NCI-H1092 (cell line): ENCODE data around the gene DENND4B.

ENCODE experiments used
- DNase-seq: peaks from one replicate; lab custom pipeline; 2025; lab: John Stamatoyannopoulos, UW

Gene DENND4B

GRCh38 chr1:153968408-153968807, 21.9 kb upstream of the DENND4B start:
- DNase-seq: no peak

GRCh38 chr1:153968000-153968363, 21.5 kb upstream of the DENND4B start:
- peak; percentile 65 for DNase-seq

- DNase-seq: peak; percentile 99
Measured at GRCh38 chr1:153967107-153967999, 20.8 kb upstream of the DENND4B start, which contains the start of gene CREB3L4. TSS of gene CREB3L4 (plus strand) at chr1:153967902. CDS start at chr1:153968526, 624 bp downstream.

DNA sequence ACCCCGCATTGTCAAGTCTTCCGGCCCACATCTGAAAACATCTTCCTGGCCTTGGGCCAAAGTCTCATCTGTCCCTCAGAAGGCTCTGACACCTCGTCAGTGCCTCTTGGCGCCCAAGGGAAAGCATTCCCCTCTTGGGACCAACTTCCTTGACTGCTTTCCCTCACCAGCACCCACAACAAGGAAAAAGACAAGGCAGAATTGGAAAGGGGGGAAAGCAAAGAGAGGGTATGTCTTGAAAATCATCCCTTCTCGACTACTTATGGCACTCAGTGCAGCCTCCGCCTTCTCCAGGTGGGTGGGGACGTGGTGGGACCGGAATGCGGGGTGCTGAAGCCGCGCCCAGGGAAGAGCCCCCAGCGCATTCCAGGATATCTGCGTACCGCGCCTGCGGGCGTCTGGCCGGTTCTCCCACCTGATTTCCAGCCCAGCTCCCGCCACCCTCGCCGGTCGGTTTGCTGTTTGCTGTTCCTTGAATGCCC, 17.4 kb upstream of the DENND4B start:
- DNase-seq: no peak

DNA sequence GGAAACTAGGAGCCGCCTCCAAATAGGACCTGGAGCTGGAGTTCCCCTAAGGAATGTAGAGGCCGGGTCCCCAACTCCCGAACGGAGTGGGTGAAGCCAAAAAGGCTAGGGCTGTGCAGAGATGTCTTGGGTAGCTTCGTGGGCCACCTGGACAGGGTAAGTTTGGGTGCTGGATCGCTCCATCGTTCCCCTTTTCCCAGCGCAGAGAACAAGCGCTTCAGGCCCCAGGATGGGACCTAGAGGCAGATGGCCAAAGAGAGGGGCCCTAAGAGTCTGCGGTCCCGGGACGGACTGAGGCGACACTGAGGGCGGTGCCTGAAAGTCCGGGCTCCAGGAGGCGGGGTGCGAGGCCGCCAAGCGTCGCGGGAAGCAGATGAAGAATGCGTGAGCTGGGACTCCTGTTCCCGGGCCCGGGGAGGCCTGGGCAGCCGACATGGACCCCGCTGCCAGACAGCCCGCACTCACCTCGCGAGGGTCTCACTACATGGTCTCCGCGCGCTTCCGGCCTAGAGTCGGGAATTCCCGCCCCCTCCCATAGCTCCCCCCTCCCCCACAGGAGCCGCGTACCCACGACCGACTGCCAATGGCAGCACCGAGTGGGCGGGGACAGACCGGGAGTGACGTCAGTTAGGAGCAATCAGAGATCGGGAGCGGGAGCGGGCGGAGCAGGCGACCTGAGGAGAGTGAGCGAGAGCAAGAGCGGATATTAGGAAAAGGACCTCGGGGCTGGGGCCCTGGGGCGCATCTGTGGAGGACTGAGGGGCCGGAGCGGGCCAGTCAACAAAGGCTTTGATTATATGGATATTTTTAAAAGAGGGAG, 16.7 kb upstream of the DENND4B start, which contains the start of gene SLC39A1:
Gene SLC39A1, minus strand, starts transcription at position 508 of the 820 bp plus-strand sequence. CDS start 822 bp downstream, outside the sequence.
- peak; percentile 99 for DNase-seq

DNA sequence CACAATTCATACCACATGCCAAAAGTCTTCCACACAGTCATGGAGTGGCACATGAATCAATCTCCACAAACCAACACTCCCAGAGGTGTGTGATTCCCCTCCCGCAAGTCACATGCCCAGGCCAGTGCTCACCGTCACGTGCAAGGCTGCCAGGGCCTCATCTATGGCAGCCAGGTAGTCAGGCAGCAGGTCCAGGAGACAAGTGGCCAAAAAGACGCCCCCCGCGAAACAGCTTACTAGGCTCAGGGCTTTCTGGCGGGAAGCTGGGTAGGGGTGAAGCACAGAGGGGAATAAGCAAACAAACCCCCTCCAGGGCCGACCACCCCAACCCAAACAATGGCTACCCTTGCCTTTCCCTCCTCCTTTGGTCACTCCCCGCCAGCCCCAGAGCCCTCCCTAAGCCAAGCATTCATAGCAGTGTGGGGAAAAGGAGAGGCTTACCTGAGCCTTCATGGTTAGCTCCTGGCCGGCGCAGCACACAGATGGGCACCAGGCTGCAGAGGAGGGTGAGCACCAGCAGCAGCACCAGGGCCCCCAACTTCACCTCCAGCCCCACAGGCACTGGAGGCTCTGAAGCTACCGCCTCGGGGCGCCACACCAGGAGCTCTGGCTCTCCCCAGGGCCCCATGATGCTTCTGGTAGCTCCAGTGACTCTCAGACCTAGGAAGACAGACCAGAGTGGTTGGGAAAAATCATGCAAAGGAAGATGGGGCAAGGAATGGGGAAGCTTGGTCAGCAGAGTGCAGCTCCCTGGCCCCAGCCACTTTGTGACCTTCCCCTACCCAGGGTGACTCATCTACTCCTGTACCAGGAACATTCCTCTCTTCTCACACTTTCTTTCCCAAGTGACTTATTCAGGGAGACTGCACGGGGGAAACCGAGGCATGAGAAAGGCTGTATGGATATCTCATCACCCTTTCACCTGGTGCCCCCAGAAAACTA, 15.8 kb upstream of the DENND4B start:
- no peak for DNase-seq

DNA sequence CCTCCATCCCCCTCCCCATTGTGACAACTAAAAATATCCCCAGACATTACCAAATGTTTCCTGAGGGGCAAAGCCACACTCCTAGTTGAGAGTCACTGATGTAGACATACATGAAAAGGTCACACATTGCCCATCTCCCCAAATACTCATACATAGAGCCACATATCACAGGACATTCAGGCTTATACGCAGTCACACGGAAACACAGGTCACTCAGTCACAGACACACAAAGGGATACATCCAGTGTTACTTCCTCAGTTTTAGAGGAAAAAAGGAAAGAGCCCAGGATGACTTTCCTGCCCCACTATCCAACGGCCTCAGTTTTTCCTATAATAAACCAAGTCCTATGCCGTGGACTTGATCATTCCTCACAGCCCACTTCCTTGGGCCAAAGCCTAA, 14.9 kb upstream of the DENND4B start:
- no peak for DNase-seq

DNA sequence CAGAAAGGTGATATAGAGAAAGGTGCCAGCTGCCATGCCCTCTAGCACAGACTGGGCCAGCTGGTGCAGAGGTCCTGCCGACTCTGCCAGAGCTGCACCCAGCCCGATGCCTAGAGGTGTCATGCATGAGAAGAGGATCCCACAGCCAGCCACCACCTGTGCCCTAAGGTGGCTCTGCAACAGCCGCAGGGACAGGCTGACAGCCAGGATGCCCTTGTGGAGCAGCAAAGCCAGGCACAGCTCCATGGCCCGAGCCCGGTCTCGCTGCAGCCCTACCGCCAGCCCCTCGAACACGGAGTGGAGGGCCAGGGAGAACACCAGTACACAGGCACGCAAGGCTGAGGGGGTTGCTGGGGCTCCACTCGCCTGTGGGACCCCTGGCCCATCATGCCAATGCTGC, 13.7 kb upstream of the DENND4B start:
- no peak for DNase-seq

- DNase-seq: no peak
Measured at GRCh38 chr1:153959454-153959853, 12.9 kb upstream of the DENND4B start.

DNA sequence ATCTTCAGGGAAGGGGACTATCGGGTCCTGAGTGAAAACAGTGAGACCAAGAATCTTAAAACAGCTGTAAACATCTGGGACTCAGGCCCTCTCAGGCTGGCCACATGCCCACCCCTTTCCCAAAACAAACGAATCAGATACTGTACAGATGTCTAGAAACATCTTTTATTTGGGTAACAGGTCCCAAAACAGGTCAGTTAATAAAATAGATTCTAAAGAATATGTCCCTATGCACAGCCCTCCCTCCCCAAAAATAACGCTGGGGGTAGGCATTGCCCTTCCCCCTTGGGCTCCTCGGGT, 12.4 kb upstream of the DENND4B start:
- no peak for DNase-seq

DNA sequence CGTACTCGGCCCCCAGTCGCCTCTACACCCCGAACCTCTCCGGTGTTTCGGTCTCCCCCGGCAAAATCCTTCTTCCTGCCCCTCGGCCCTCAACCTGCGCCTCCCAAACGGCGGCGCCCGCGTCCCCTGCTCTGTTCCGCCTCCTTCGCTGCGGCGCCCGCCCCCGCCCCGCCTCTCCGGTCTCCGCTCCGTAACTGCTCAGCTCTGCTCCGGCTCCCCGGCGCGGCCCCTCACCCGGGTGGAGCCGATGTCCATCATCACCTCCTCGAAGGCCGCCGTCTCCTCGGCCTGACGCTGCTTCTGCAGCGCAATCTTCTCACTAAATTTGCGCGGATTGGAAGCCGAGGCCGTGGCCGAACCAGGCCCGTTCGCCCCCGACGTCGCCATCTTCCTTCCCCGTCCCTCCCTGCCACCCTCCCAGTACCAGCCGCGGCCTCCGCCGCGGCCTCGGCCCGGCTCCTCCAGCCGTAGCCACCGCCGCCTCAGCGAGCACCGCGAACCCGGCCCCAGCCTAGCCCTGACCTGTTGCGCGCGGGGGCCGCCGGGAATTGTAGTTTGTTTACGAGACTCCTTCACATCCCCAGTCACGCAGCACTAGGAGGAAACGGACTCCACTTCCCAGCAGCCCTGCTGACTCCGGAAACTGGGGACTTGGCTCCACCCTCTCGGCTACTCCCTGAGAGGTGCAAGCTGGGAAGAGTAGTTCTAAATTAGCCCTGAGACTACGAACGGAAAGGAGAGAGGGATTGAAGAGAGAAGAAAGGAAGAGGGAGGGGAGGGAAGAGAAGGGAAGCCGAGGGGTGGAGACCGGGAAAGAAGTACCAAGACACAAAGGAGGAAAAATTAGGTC, 11.8 kb upstream of the DENND4B start, which contains the start of gene CRTC2:
Gene CRTC2, minus strand, starts transcription at position 502 of the 850 bp plus-strand sequence. Its CDS starts 115 bp downstream, at position 387.
- peak; percentile 99 for DNase-seq

GRCh38 chr1:153957744-153958110, 11.2 kb upstream of the DENND4B start:
- no peak for DNase-seq

- no peak for DNase-seq
Measured at GRCh38 chr1:153956997-153957715, 10.6 kb upstream of the DENND4B start.

GRCh38 chr1:153954826-153955225, 8.3 kb upstream of the DENND4B start:
- no peak for DNase-seq

- DNase-seq: no peak
Measured at GRCh38 chr1:153953859-153954365, 7.4 kb upstream of the DENND4B start.

- DNase-seq: no peak
Measured at GRCh38 chr1:153951801-153952200, 5.3 kb upstream of the DENND4B start.

- no peak for DNase-seq
Measured at GRCh38 chr1:153951183-153951582, 4.7 kb upstream of the DENND4B start.

DNA sequence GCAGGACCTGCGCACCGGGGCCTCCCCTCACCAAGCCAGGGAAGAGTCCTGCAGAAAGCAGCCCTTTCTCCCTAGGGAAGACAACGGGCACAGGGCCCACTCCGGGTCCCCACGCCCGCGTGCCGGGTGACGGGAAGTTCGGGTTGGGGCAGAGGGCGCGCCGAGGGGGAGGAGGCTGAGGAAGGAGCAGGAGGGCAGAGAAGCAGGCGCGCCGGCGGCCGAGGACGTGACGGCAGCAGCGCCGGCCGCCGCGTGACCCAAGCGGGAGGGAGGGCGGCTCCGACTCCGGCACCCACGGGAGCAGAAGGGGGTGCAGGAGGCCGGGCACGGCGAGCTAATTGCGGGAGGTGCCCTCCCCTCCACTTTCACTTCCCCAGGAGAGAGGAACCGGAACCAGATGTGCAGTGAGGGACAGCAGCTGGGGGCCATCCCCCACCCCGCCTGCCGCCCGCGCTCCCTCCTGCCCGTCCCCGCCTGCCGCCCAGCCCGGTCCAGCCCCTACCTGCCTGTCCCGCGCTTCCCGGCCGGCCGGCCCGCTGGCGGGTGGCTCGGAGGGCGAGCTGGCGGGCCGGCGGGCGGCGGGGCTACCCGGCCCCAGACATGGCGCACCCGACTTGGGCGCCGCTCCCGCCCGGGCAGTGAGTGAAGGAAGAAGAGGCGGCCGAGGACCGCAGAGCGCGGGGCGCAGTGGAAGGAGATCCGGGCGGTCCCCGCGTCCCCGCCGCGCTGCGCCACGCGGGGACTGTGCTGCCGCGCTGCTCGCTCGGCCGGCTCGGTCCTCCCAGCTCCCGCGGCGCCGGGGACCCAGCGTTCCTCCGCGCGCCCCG, 510 bp downstream of the DENND4B start:
- DNase-seq: no peak
